Effector memory CD8-positive, alpha-beta T cell (primary cell): ENCODE results near the gene HOXC11.
A peak's percentile ranks its signal among the peaks of the same experiment; 100 is the strongest.

ENCODE experiments used
- ATAC-seq: fragments of 150-1000 bp; cut with Tn5 transposase; replicated peaks from 2 replicates; pipeline ENCODE4 v1.10.0; 2021; ENCODE audit warnings: mild to moderate bottlenecking, moderate library complexity
- DNase-seq, 3 experiments: peaks; one replicate each; pipeline ENCODE4 v3.0.0; 2021
- H3K27ac Mint-ChIP-seq, 2 donors: one replicate each; pipeline ENCODE4 v1.8.0; 2022; ENCODE audit warnings: mild to moderate bottlenecking in 2 of 2, mixed read lengths in 2 of 2, moderate library complexity in 2 of 2
- H3K27me3 Mint-ChIP-seq, 2 donors: one replicate each; pipeline ENCODE4 v1.8.0; 2022; ENCODE audit warnings: mixed read lengths in 2 of 2
- H3K36me3 Mint-ChIP-seq: one replicate; pipeline ENCODE4 v1.8.0; 2022; ENCODE audit warnings: mild to moderate bottlenecking, moderate library complexity, mixed read lengths; ENCODE audit not compliant: insufficient read depth
- H3K4me1 Mint-ChIP-seq, 2 donors: one replicate each; pipeline ENCODE4 v1.8.0; 2022; ENCODE audit warnings: low read depth in 2 of 2, mixed read lengths in 2 of 2
- H3K4me3 Mint-ChIP-seq, 2 donors: one replicate each; pipeline ENCODE4 v1.8.0; 2022; ENCODE audit warnings: mild to moderate bottlenecking in 2 of 2, mixed read lengths in 2 of 2, moderate library complexity in 2 of 2
- H3K9me3 Mint-ChIP-seq, 2 donors: one replicate each; pipeline ENCODE4 v1.8.0; 2022; ENCODE audit warnings: mixed read lengths in 2 of 2

Gene HOXC11

GRCh38 chr12:54016478-54016964, 43.6 kb downstream of the HOXC11 start:
- Mint-ChIP-seq H3K27me3 (peaks cover 36 to 59% of the 10 kb centered on the region in 2 donors), H3K36me3 (peaks cover 22% of the 10 kb centered on the region), H3K4me1 (peaks cover 15 to 21% of the 10 kb centered on the region in 2 donors), H3K4me3 (peak overlapping the region; percentile 17 to 88), H3K9me3 (no peaks in the 10 kb centered on the region), H3K27ac (no peak overlapping the region)
- ATAC-seq (no peak), DNase-seq (no peak)

- peaks cover 36 to 59% of the 10 kb centered on the region in 2 donors for H3K27me3 Mint-ChIP-seq
These were observed 44.3 kb downstream of the HOXC11 start for GRCh38 chr12:54017027-54017788.

DNA sequence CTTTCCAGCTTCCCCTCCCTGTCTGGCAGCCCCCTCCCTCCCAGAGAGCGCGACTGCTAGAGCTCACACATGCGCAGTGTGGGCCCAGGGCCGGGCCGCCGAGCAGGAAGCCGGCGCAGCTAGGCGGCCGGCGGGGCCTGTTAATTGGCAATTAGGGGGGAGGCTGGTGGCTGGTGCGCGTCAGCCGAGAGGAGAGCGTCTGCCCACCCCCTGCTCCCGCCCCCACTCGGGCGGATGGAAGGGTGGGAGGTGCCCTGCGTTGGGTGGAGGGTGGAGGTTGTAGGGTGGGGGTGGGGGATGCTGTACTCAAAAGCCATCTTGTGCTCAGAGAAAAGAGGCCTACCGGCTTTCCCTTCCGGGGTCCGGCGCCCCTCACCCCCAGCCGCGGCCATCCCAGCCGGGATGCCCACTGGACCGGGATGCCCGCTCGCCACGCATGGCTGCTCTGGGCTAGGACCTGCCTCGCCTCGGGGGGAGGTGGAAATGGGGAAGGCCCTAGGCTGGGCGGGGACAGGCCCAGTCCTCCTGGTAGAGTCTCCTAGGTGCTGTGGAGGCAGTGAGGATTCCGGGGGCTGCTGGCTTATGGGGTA, 45.0 kb downstream of the HOXC11 start:
- Mint-ChIP-seq H3K36me3 (peaks cover 19% of the 10 kb centered on the region), H3K27ac (peak overlapping the region; percentile 77 to 94), H3K4me3 (peak overlapping the region; percentile 87 to 88), H3K4me1 (peaks cover 13 to 23% of the 10 kb centered on the region in 2 donors), H3K9me3 (no peaks in the 10 kb centered on the region), H3K27me3 (peaks cover 30 to 59% of the 10 kb centered on the region in 2 donors)
- DNase-seq (peak; percentile 73 to 81 (median 73)), ATAC-seq (peak; percentile 89)

More at GRCh38 chr12:54017027-54017788, 44.3 kb downstream of the HOXC11 start:
- peaks cover 19% of the 10 kb centered on the region for H3K36me3 Mint-ChIP-seq
- H3K4me3 Mint-ChIP-seq, result peak overlapping the region; percentile 87 to 88
- DNase-seq (no peak), ATAC-seq (peak; percentile 41)
- no peaks in the 10 kb centered on the region for H3K9me3 Mint-ChIP-seq
- peaks cover 13 to 23% of the 10 kb centered on the region in 2 donors for H3K4me1 Mint-ChIP-seq
- H3K27ac Mint-ChIP-seq, result peak overlapping the region; percentile 77 to 94

DNA sequence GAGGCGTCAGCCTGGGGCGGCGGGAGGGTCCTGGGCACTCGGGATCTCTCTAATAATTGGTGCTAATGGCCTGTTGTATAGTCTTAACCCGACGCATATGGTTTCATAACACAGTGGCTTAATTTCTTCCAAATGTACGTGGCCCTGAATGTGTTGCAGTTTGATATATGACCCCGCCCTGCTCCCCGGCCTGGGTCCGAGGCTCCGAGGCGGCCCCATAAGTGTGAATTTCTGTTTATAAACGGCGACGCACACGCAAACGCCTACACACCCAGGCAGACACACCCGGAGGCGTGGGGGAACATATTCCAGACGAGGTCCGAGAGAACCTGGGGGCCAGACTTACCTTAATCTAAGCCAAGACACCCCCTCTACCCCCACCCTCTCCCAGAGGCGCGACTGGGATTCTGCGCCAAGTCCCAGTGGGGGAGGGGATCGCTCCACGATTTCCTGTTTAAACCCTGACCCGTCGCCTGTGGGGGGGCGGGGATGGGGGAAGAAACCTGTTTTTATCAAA, 45.6 kb downstream of the HOXC11 start:
- H3K27me3 Mint-ChIP-seq, result peaks cover 30 to 59% of the 10 kb centered on the region in 2 donors
- DNase-seq (no peak), ATAC-seq (no peak)
- peak overlapping the region; percentile 87 to 88 for H3K4me3 Mint-ChIP-seq
- H3K27ac Mint-ChIP-seq, result peak overlapping the region; percentile 77 to 94
- peaks cover 14% of the 10 kb centered on the region for H3K36me3 Mint-ChIP-seq
- H3K4me1 Mint-ChIP-seq, result peaks cover 13 to 23% of the 10 kb centered on the region in 2 donors
- H3K9me3 Mint-ChIP-seq, result no peaks in the 10 kb centered on the region

DNA sequence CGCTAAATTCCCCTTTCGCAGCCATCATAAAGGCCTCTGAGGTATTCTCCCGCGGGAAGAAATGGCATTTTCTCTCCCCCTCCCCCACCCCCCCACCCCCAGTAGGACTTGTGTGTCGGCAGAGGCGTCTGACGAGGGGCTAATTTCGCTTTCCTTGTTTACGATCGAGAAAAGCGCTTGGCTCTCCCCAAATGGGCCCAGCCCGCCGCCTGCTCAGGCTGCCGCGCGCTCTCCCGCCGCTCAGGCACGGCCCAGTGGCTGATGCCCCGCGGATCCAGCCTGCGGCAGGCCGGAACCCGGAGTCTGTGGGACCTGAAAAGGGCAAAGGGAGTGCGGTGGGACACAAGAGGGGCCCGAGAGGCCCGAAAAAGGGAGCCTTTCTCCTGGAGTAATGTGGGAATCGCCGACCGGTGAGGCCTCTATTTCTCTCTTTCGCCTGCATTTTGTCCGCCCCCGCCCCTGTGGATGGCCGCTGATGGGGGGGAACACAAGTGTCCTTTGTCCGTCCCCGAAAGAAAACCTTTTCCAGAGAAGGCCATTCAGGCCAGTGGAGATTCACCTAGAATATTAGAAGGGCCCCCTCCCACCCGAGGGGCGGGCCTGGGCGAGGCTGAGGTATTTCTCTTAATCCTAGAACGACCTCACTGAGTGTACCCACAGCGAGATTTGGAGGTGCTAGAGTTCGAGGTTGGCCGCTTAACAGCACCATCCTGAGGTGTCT, 46.3 kb downstream of the HOXC11 start:
- ATAC-seq, result no peak
- no peak overlapping the region for H3K27ac Mint-ChIP-seq
- H3K4me3 Mint-ChIP-seq, result peak overlapping the region in 1 of 2 donors; percentile 2
- peaks cover 13 to 20% of the 10 kb centered on the region in 2 donors for H3K4me1 Mint-ChIP-seq
- no peaks in the 10 kb centered on the region for H3K9me3 Mint-ChIP-seq
- H3K27me3 Mint-ChIP-seq, result peaks cover 36 to 59% of the 10 kb centered on the region in 2 donors
- no peak for DNase-seq
- H3K36me3 Mint-ChIP-seq, result peaks cover 7% of the 10 kb centered on the region

DNA sequence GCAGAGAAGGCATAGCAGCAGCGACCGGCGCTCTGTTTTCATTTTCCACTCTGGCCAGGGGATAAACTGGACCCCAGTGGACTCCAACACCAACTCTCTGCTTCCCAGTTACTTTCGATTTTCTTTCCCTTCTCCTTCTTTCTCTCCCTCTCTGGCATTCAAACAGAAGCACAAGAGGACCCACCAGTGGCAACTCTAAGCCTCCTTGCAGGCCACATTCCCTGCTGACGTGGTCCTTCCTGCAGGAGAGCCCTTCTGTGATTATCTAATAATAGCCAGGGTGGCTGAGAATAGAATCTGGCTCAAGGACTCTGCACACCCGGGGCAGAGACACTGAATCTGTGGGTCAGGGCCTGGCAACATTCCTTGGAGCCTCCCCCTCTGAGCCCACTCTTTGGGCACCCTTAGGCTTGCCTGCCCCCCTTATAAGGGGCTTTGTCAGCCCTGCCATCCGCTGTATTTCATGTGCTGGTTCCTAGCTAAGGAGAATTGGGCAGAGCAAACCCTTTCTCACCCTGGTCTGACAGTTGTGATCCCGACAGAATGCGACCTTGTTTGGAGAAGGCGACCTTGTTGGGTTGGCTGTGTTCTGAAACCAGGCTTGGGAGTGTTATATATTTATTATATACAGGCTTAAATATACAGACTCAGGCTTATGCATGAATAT, 47.1 kb downstream of the HOXC11 start:
- Mint-ChIP-seq H3K36me3 (peaks cover 5% of the 10 kb centered on the region), H3K4me1 (peaks cover 13 to 14% of the 10 kb centered on the region in 2 donors), H3K27ac (no peak overlapping the region), H3K27me3 (peaks cover 35 to 59% of the 10 kb centered on the region in 2 donors), H3K9me3 (no peaks in the 10 kb centered on the region), H3K4me3 (peak overlapping the region in 1 of 2 donors; percentile 2)
- ATAC-seq, result no peak
- no peak for DNase-seq

GRCh38 chr12:54020591-54021405, 47.9 kb downstream of the HOXC11 start:
- Mint-ChIP-seq H3K4me3 (no peak overlapping the region), H3K4me1 (peaks cover 13 to 14% of the 10 kb centered on the region in 2 donors), H3K27ac (no peak overlapping the region), H3K9me3 (no peaks in the 10 kb centered on the region), H3K36me3 (peaks cover 5% of the 10 kb centered on the region), H3K27me3 (peaks cover 36 to 60% of the 10 kb centered on the region in 2 donors)
- no peak for ATAC-seq
- no peak for DNase-seq

DNA sequence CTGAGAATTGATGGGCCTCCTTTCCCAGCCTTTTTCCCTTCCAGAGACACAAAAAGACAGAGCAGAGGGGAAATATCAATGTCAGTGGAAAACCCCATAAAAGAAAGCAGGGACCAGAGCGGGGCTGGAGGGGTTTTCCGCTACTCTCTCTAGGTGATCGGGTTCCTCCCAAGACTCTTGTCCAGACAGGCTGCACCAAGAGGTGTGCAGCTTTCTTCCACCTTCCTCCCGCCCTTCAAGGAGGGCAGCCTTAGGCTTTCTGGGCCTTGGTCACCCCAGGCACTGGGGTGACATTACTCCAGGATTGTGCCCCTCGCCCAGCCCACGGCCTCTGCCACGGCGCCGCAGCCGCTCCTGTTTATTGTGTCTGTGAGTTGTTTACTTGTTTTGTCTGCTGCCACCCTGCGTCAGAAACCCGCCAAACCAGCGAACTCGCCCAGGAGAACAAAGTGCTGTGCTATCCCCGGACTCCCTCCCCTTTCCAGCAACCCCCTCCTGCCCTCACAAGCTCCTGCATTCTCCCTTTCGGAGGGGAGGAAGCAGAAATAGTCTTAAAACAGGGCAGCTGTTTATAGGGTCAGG, 48.6 kb downstream of the HOXC11 start:
- H3K4me3 Mint-ChIP-seq, result no peak overlapping the region
- H3K9me3 Mint-ChIP-seq, result no peaks in the 10 kb centered on the region
- H3K36me3 Mint-ChIP-seq, result peaks cover 5% of the 10 kb centered on the region
- no peak overlapping the region for H3K27ac Mint-ChIP-seq
- H3K27me3 Mint-ChIP-seq, result peaks cover 43 to 68% of the 10 kb centered on the region in 2 donors
- H3K4me1 Mint-ChIP-seq, result peaks cover 13 to 14% of the 10 kb centered on the region in 2 donors
- DNase-seq (no peak), ATAC-seq (no peak)

GRCh38 chr12:54022960-54023884, 50.3 kb downstream of the HOXC11 start:
- H3K9me3 Mint-ChIP-seq, result no peaks in the 10 kb centered on the region
- peaks cover 3 to 10% of the 10 kb centered on the region in 2 donors for H3K4me1 Mint-ChIP-seq
- DNase-seq (no peak), ATAC-seq (no peak)
- peaks cover 59 to 76% of the 10 kb centered on the region in 2 donors for H3K27me3 Mint-ChIP-seq
- no peak overlapping the region for H3K27ac Mint-ChIP-seq
- H3K36me3 Mint-ChIP-seq, result peaks cover 5% of the 10 kb centered on the region
- no peak overlapping the region for H3K4me3 Mint-ChIP-seq

GRCh38 chr12:54024127-54024526, 51.2 kb downstream of the HOXC11 start:
- peaks cover 0 to 13% of the 10 kb centered on the region in 2 donors for H3K4me1 Mint-ChIP-seq
- H3K36me3 Mint-ChIP-seq, result peaks cover 3% of the 10 kb centered on the region
- H3K27me3 Mint-ChIP-seq, result peaks cover 65 to 85% of the 10 kb centered on the region in 2 donors
- no peak overlapping the region for H3K27ac Mint-ChIP-seq
- DNase-seq (no peak), ATAC-seq (no peak)
- H3K9me3 Mint-ChIP-seq, result no peaks in the 10 kb centered on the region
- no peak overlapping the region for H3K4me3 Mint-ChIP-seq

- no peak overlapping the region for H3K27ac Mint-ChIP-seq
- H3K4me3 Mint-ChIP-seq, result no peak overlapping the region
- H3K9me3 Mint-ChIP-seq, result no peaks in the 10 kb centered on the region
- H3K36me3 Mint-ChIP-seq, result no peaks in the 10 kb centered on the region
- H3K4me1 Mint-ChIP-seq, result peaks cover 0 to 17% of the 10 kb centered on the region in 2 donors
- DNase-seq (no peak), ATAC-seq (no peak)
- H3K27me3 Mint-ChIP-seq, result peaks cover 70 to 91% of the 10 kb centered on the region in 2 donors
These were observed 51.8 kb downstream of the HOXC11 start for GRCh38 chr12:54024581-54025305.
